Measurements from ENCODE around the gene PER2. TPM values are rescaled to one million over a fixed set of nuclear protein-coding genes. Genes with fewer than 3 reads are reported as not detected.

Gene PER2
- total and polyA plus RNA-seq, 10 of the 15 experiments (the other 5 are each of a cell fraction or from before 2014, with no cell fraction given), result 1.5 to 15.1 (median 4.6) TPM

GRCh38 chr2:238202326-238203093 is 85.9 kb downstream of the PER2 start (continued):
- TF ChIP-seq RELB (IDR thresholded peaks at IDR 0.05; ENCODE audit: low read depth) (no peak), ETV6 (conservative IDR thresholded peaks at IDR 0.05 in 1 of 2, IDR thresholded peaks at IDR 0.05 in 1 of 2; ENCODE audit: borderline replicate concordance in 1 of 2, low read depth in 1 of 2) (no peak), TCF3 (IDR thresholded peaks at IDR 0.05; ENCODE audit: borderline replicate concordance, insufficient read depth, low read depth, low read length) (no peak), ELK1 (IDR thresholded peaks at IDR 0.05; ENCODE audit: low read depth, low read length) (no peak), POU2F2 (IDR thresholded peaks at IDR 0.05; ENCODE audit: borderline replicate concordance, low read depth, low read length) (0 out of 3 replicates have a peak, but pooled peaks have one; percentile 3), SPI1 (IDR thresholded peaks at IDR 0.05; ENCODE audit: borderline replicate concordance, insufficient read depth, low read depth, low read length) (no peak), YY1 (IDR thresholded peaks at IDR 0.05; ENCODE audit: low read depth, low read length) (no peak), REST (IDR thresholded peaks at IDR 0.05; ENCODE audit: low read depth, low read length) (no peak), RB1 (IDR thresholded peaks at IDR 0.05; ENCODE audit: borderline replicate concordance) (no peak), MTA2 (IDR thresholded peaks at IDR 0.05; ENCODE audit: low read depth) (no peak), ZBTB11 (CRISPR knock-in tag; IDR thresholded peaks at IDR 0.05) (no peak), FOXM1 (IDR thresholded peaks at IDR 0.05; ENCODE audit: low read depth, low read length) (no peak), ZNF207 (IDR thresholded peaks at IDR 0.05; ENCODE audit: borderline replicate concordance) (no peak), PKNOX1 (IDR thresholded peaks at IDR 0.05) (no peak)

Measured in GM12878 (cell line).